Osteocyte (in vitro differentiated cells): ENCODE measurements around the gene ADAMTSL1. TPM values are rescaled to one million over a fixed set of nuclear protein-coding genes. Genes with fewer than 3 reads are reported as not detected.
A peak's percentile ranks its signal among the peaks of the same experiment; 100 is the strongest.

Source experiments
- DNase-seq: peaks from one replicate; pipeline ENCODE4 v3.0.0; 2021; ENCODE audit warnings: mixed read lengths; ENCODE audit not compliant: unreplicated experiment; ENCODE audit errors: extremely low spot score
- H3K27ac Mint-ChIP-seq: one replicate; pipeline ENCODE4 v1.8.0; 2021; ENCODE audit warnings: mild to moderate bottlenecking, mixed read lengths; ENCODE audit not compliant: unreplicated experiment
- H3K27me3 Mint-ChIP-seq: one replicate; pipeline ENCODE4 v1.8.0; 2021; ENCODE audit warnings: mixed read lengths; ENCODE audit not compliant: unreplicated experiment
- H3K36me3 Mint-ChIP-seq: one replicate; pipeline ENCODE4 v1.8.0; 2021; ENCODE audit warnings: mixed read lengths; ENCODE audit not compliant: unreplicated experiment
- H3K4me1 Mint-ChIP-seq: one replicate; pipeline ENCODE4 v1.8.0; 2021; ENCODE audit warnings: mixed read lengths; ENCODE audit not compliant: unreplicated experiment
- H3K4me3 Mint-ChIP-seq: one replicate; pipeline ENCODE4 v1.8.0; 2021; ENCODE audit warnings: mild to moderate bottlenecking, moderate library complexity, mixed read lengths; ENCODE audit not compliant: unreplicated experiment
- H3K9me3 Mint-ChIP-seq: one replicate; pipeline ENCODE4 v1.8.0; 2021; ENCODE audit warnings: mixed read lengths; ENCODE audit not compliant: unreplicated experiment
- CTCF ChIP-seq: fragments of 200-600 bp; sonication (generic); IDR thresholded peaks from 2 replicates; pipeline ENCODE4 v1.5.0; 2021; ENCODE audit warnings: antibody characterized with exemption, mild to moderate bottlenecking, moderate library complexity
- total RNA-seq: library from RNA; stranded (reverse); gene quantifications from 2 replicates; pipeline ENCODE4 v1.2.1, GENCODE V29; 2021

Gene ADAMTSL1
- total RNA-seq, 1 donor from 2014 or later: 1.5 TPM

GRCh38 chr9:18721267-18721994, 247.5 kb downstream of the ADAMTSL1 start:
- H3K9me3 Mint-ChIP-seq: no peaks in the 10 kb centered on the region
- no peaks in the 10 kb centered on the region for H3K27me3 Mint-ChIP-seq
- no peak for TF ChIP-seq CTCF
- no peak overlapping the region for H3K4me3 Mint-ChIP-seq
- DNase-seq: no peak
- H3K36me3 Mint-ChIP-seq: no peaks in the 10 kb centered on the region
- no peak overlapping the region for H3K27ac Mint-ChIP-seq
- peaks cover 7% of the 10 kb centered on the region for H3K4me1 Mint-ChIP-seq

GRCh38 chr9:18721995-18722310, 248.0 kb downstream of the ADAMTSL1 start:
- no peak overlapping the region for H3K27ac Mint-ChIP-seq
- H3K9me3 Mint-ChIP-seq: no peaks in the 10 kb centered on the region
- H3K27me3 Mint-ChIP-seq: no peaks in the 10 kb centered on the region
- no peaks in the 10 kb centered on the region for H3K36me3 Mint-ChIP-seq
- no peak overlapping the region for H3K4me3 Mint-ChIP-seq
- DNase-seq: no peak
- H3K4me1 Mint-ChIP-seq: peaks cover 12% of the 10 kb centered on the region
- TF ChIP-seq CTCF: no peak

GRCh38 chr9:18722882-18723281, 248.9 kb downstream of the ADAMTSL1 start:
- Mint-ChIP-seq H3K27me3 (no peaks in the 10 kb centered on the region), H3K4me3 (no peak overlapping the region), H3K36me3 (no peaks in the 10 kb centered on the region), H3K9me3 (no peaks in the 10 kb centered on the region), H3K27ac (no peak overlapping the region), H3K4me1 (peaks cover 18% of the 10 kb centered on the region)
- TF ChIP-seq CTCF: no peak
- no peak for DNase-seq

- Mint-ChIP-seq H3K27me3 (no peaks in the 10 kb centered on the region), H3K9me3 (no peaks in the 10 kb centered on the region), H3K36me3 (no peaks in the 10 kb centered on the region), H3K4me3 (no peak overlapping the region), H3K4me1 (peaks cover 18% of the 10 kb centered on the region), H3K27ac (no peak overlapping the region)
- no peak for DNase-seq
- no peak for TF ChIP-seq CTCF
Measured at GRCh38 chr9:18723366-18723765, 249.4 kb downstream of the ADAMTSL1 start.

- H3K27ac Mint-ChIP-seq: peak overlapping the region; percentile 25
- no peaks in the 10 kb centered on the region for H3K9me3 Mint-ChIP-seq
- TF ChIP-seq CTCF: no peak
- no peak overlapping the region for H3K4me3 Mint-ChIP-seq
- DNase-seq: no peak
- no peaks in the 10 kb centered on the region for H3K27me3 Mint-ChIP-seq
- H3K4me1 Mint-ChIP-seq: peaks cover 18% of the 10 kb centered on the region
- no peaks in the 10 kb centered on the region for H3K36me3 Mint-ChIP-seq
Measured at GRCh38 chr9:18726546-18726945, 252.6 kb downstream of the ADAMTSL1 start.
